ENCODE results near the gene ADARB1.

The ADARB1 gene

DNA sequence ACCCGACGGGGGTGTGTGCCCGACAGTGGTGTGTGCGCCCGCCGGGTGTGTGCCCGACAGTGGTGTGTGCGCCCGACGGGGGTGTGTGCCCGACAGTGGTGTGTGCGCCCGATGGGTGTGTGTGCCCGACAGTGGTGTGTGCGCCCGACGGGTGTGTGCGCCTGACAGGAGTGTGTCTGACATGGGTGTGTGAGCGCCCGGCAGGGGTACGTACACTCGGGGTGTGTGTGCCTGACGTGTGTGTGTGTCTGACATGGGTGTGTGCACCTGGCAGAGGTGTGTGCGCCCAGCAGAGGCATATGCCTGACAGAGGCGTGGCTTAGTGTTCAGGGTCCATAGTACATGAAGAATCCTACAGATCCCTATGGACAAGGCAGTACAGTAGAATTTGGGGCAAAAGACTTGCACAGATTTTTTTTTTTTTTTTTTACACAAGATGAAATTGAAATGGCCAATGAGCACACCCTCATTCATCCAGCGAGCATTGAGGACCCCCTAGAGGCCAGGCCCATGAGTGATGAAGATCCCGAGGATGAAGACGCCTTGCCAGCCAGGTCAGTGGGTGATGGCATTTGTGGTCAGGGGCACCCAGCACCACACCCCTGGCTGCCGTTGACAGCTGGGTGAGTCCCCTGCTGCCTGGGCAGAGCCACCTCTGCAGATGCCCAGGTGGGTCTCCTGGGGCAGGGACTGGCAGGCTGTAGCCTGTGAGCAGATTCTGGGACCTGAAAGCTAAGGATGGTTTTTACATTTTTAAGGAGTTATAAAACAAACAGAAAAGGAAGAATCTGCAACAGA is 60.1 kb downstream of the ADARB1 start:
- TF ChIP-seq NFRKB (IDR thresholded peaks at IDR 0.05) (no peak), LEF1 (IDR thresholded peaks at IDR 0.05; ENCODE audit: borderline replicate concordance) (no peak), HDGF (IDR thresholded peaks at IDR 0.05; ENCODE audit: borderline replicate concordance) (no peak)
- DNase-seq (ENCODE audit: extremely low spot score) = no peak
- POLR2A ChIA-PET = no interaction called here
- CTCF ChIA-PET = no interaction called here

- ChIA-PET POLR2A (no interaction called here), CTCF (no interaction called here)
- TF ChIP-seq LEF1 (IDR thresholded peaks at IDR 0.05; ENCODE audit: borderline replicate concordance) (no peak), FOXK2 (IDR thresholded peaks at IDR 0.05) (no peak), FOXA1 (IDR thresholded peaks at IDR 0.05) (no peak), ARNT (IDR thresholded peaks at IDR 0.05) (no peak), HDGF (IDR thresholded peaks at IDR 0.05; ENCODE audit: borderline replicate concordance) (no peak), FOXM1 (IDR thresholded peaks at IDR 0.05; ENCODE audit: borderline replicate concordance) (no peak), TARDBP (IDR thresholded peaks at IDR 0.05) (no peak), NFRKB (IDR thresholded peaks at IDR 0.05) (no peak), CTBP1 (IDR thresholded peaks at IDR 0.05; ENCODE audit: borderline replicate concordance) (no peak), SP1 (IDR thresholded peaks at IDR 0.05) (no peak), ZNF384 (IDR thresholded peaks at IDR 0.05) (no peak), BHLHE40 (IDR thresholded peaks at IDR 0.05; ENCODE audit: borderline replicate concordance) (no peak), L3MBTL2 (conservative IDR thresholded peaks at IDR 0.05) (no peak), SUZ12 (IDR thresholded peaks at IDR 0.05) (no peak), ELF4 (IDR thresholded peaks at IDR 0.05) (no peak)
- TF ChIP-seq, protein P1, sequence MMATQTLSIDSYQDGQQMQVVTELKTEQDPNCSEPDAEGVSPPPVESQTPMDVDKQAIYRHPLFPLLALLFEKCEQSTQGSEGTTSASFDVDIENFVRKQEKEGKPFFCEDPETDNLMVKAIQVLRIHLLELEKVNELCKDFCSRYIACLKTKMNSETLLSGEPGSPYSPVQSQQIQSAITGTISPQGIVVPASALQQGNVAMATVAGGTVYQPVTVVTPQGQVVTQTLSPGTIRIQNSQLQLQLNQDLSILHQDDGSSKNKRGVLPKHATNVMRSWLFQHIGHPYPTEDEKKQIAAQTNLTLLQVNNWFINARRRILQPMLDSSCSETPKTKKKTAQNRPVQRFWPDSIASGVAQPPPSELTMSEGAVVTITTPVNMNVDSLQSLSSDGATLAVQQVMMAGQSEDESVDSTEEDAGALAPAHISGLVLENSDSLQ (IDR thresholded peaks at IDR 0.05) = no peak
- no peak for DNase-seq (ENCODE audit: extremely low spot score)
Observed at GRCh38 chr21:45135122-45135521, 60.7 kb downstream of the ADARB1 start.

- POLR2A ChIA-PET = no interaction called here
- CTCF ChIA-PET = interaction anchor here (3.4 kb wide), 1 partner anchor 187 kb away, joined by 38 read pairs; no protein-coding TSS in a partner anchor
- TF ChIP-seq ARNT (IDR thresholded peaks at IDR 0.05) (no peak), FOXK2 (IDR thresholded peaks at IDR 0.05) (no peak), ZNF384 (IDR thresholded peaks at IDR 0.05) (no peak), HDGF (IDR thresholded peaks at IDR 0.05; ENCODE audit: borderline replicate concordance) (no peak), FOXA1 (IDR thresholded peaks at IDR 0.05) (no peak), FOXM1 (IDR thresholded peaks at IDR 0.05; ENCODE audit: borderline replicate concordance) (no peak), CTBP1 (IDR thresholded peaks at IDR 0.05; ENCODE audit: borderline replicate concordance) (no peak), LEF1 (IDR thresholded peaks at IDR 0.05; ENCODE audit: borderline replicate concordance) (no peak)
- DNase-seq (ENCODE audit: extremely low spot score) = no peak
Observed at GRCh38 chr21:45135868-45136267, 61.5 kb downstream of the ADARB1 start.

- ChIA-PET POLR2A (interaction anchor here (1.1 kb wide), 1 partner anchor 270 kb away, joined by 4 read pairs; no protein-coding TSS in a partner anchor), CTCF (interaction anchor here (0.7 to 3.4 kb wide), 14 partner anchors 8 to 194 kb away, joined by 3 to 38 read pairs (median 4); no protein-coding TSS in a partner anchor)
- no peak for DNase-seq (ENCODE audit: extremely low spot score)
- TF ChIP-seq SUZ12 (IDR thresholded peaks at IDR 0.05) (no peak), SP1 (IDR thresholded peaks at IDR 0.05) (no peak), CTBP1 (IDR thresholded peaks at IDR 0.05; ENCODE audit: borderline replicate concordance) (no peak)
Observed at GRCh38 chr21:45136500-45136899, 62.1 kb downstream of the ADARB1 start.

- DNase-seq (ENCODE audit: extremely low spot score) = peak; percentile 86
- ChIA-PET CTCF (interaction anchor here (0.7 to 3.4 kb wide), 21 partner anchors 8 to 195 kb away, joined by 3 to 38 read pairs (median 4); no protein-coding TSS in a partner anchor), POLR2A (interaction anchor here (1.1 kb wide), 1 partner anchor 269 kb away, joined by 4 read pairs; no protein-coding TSS in a partner anchor)
- no peak for TF ChIP-seq L3MBTL2 (conservative IDR thresholded peaks at IDR 0.05)
- no peak for TF ChIP-seq ZNF384 (IDR thresholded peaks at IDR 0.05)
- TF ChIP-seq FOXA1 (IDR thresholded peaks at IDR 0.05) = no peak
- no peak for TF ChIP-seq LEF1 (IDR thresholded peaks at IDR 0.05; ENCODE audit: borderline replicate concordance)
- no peak for TF ChIP-seq SP1 (IDR thresholded peaks at IDR 0.05)
- no peak for TF ChIP-seq ARNT (IDR thresholded peaks at IDR 0.05)
- TF ChIP-seq BHLHE40 (IDR thresholded peaks at IDR 0.05; ENCODE audit: borderline replicate concordance) = no peak
- TF ChIP-seq, protein P1 (IDR thresholded peaks at IDR 0.05) = no peak
- no peak for TF ChIP-seq ELF4 (IDR thresholded peaks at IDR 0.05)
- TF ChIP-seq FOXK2 (IDR thresholded peaks at IDR 0.05) = no peak
- TF ChIP-seq FOXM1 (IDR thresholded peaks at IDR 0.05; ENCODE audit: borderline replicate concordance) = no peak
- no peak for TF ChIP-seq TARDBP (IDR thresholded peaks at IDR 0.05)
Observed at GRCh38 chr21:45136927-45137611, 62.7 kb downstream of the ADARB1 start.

DNA sequence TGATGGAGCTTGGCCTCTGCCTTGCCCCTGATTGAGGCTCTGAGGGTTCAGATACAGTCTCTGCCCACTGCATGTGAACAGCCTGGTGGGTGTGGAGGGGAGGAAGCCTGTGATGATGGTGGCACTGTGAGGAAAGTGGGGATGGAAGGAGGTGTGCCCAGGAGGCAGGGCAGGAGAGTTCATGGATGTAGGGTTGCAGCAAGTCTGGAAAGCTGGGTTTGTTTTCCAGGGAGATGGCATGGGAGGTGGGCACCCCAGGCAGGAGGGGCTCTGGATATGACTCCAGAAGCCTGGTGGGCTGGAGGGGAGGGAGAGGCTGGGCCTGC is 63.2 kb downstream of the ADARB1 start:
- no peak for DNase-seq (ENCODE audit: extremely low spot score)
- ChIA-PET POLR2A (no interaction called here), CTCF (interaction anchor here (0.8 to 3.4 kb wide), 20 partner anchors 9 to 195 kb away, joined by 3 to 38 read pairs (median 5); no protein-coding TSS in a partner anchor)
- no peak for TF ChIP-seq LEF1 (IDR thresholded peaks at IDR 0.05; ENCODE audit: borderline replicate concordance)
- no peak for TF ChIP-seq ARNT (IDR thresholded peaks at IDR 0.05)
- TF ChIP-seq ELF4 (IDR thresholded peaks at IDR 0.05) = no peak
- no peak for TF ChIP-seq NFRKB (IDR thresholded peaks at IDR 0.05)
- TF ChIP-seq FOXK2 (IDR thresholded peaks at IDR 0.05) = no peak
- TF ChIP-seq TARDBP (IDR thresholded peaks at IDR 0.05) = no peak

All from HEK293T (cell line).